ENCODE measurements around the gene FBXL7.

DNA sequence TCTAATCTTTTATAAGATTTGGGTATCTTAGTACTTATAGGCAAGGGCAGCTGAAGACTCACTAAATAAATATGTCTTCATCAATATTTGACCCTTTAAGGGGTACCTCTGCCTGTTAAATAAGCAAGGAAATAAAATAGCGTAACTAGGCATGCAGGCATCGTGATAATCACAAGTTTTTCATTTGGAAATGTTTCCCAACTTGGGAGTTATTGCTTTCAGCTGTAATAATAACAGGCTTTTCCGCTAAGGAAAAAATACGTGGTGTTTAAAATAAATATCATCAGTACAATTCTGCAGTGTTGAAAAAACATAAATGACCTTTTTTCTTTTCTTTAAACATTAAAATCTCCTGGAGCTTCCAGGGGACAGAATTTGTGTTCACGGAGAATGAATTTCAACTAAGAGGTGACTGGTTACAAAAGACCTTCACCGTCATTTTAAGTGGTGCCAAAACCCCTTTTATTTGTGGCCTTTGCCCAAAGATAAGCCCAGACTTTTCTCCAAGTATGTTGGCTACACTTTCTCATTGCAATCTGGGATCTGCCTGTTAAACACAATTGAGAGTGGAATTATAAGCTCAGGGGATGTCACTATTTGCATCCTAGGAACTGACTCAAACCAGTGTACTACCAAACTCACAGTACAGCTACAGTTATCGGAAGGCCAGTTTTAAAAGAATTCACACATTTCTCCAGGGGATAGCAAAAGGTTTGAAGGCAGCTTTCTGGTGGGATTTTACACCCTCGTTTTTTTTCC is 218.6 kb downstream of the FBXL7 start:
- TF ChIP-seq, protein P1, sequence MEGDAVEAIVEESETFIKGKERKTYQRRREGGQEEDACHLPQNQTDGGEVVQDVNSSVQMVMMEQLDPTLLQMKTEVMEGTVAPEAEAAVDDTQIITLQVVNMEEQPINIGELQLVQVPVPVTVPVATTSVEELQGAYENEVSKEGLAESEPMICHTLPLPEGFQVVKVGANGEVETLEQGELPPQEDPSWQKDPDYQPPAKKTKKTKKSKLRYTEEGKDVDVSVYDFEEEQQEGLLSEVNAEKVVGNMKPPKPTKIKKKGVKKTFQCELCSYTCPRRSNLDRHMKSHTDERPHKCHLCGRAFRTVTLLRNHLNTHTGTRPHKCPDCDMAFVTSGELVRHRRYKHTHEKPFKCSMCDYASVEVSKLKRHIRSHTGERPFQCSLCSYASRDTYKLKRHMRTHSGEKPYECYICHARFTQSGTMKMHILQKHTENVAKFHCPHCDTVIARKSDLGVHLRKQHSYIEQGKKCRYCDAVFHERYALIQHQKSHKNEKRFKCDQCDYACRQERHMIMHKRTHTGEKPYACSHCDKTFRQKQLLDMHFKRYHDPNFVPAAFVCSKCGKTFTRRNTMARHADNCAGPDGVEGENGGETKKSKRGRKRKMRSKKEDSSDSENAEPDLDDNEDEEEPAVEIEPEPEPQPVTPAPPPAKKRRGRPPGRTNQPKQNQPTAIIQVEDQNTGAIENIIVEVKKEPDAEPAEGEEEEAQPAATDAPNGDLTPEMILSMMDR (conservative IDR thresholded peaks at IDR 0.05 in 1 of 2, IDR thresholded peaks at IDR 0.05 in 1 of 2; ENCODE audit: low read depth in 1 of 2, low read length in 2 of 2): no peak
- TF ChIP-seq EZH2 (IDR thresholded peaks at IDR 0.05; ENCODE audit: low read length, missing control alignments): no peak

All from fibroblast of lung (primary cell).